HEK293 (cell line): ENCODE measurements around the gene RHOF.

Source experiments
- ATF2 ChIP-seq: fragments of 450-650 bp; formaldehyde crosslinking; IDR thresholded peaks from 2 replicates; pipeline ENCODE4 v1.5.1; 2016; ENCODE audit warnings: missing biosample characterization, missing genetic modification characterization, low read depth
- BCL11A ChIP-seq: fragments of 450-650 bp; formaldehyde crosslinking; IDR thresholded peaks from 2 replicates; pipeline ENCODE4 v1.5.1; 2016; ENCODE audit warnings: low read depth, missing biosample characterization, missing genetic modification characterization
- EGR2 ChIP-seq: fragments of 450-650 bp; formaldehyde crosslinking; IDR thresholded peaks from 2 replicates; pipeline ENCODE4 v1.5.1; 2016; ENCODE audit warnings: low read depth, missing biosample characterization, missing genetic modification characterization
- HIC1 ChIP-seq: fragments of 450-650 bp; formaldehyde crosslinking; IDR thresholded peaks from 2 replicates; pipeline ENCODE4 v1.5.1; 2016; ENCODE audit warnings: missing biosample characterization, missing genetic modification characterization
- IKZF3 ChIP-seq: fragments of 450-650 bp; IDR thresholded peaks from 2 replicates; pipeline ENCODE4 v1.5.0; 2018; ENCODE audit warnings: missing biosample characterization, mild to moderate bottlenecking, missing genetic modification characterization, moderate library complexity
- KLF1 ChIP-seq: fragments of 450-650 bp; formaldehyde crosslinking; IDR thresholded peaks from 2 replicates; pipeline ENCODE4 v1.5.1; 2016; ENCODE audit warnings: missing biosample characterization, missing genetic modification characterization
- KLF9 ChIP-seq: fragments of 450-650 bp; formaldehyde crosslinking; IDR thresholded peaks from 2 replicates; pipeline ENCODE4 v1.5.1; 2016; ENCODE audit warnings: missing biosample characterization, missing genetic modification characterization, low read depth
- MEIS1 ChIP-seq: sonication (generic); formaldehyde crosslinking; IDR thresholded peaks from 2 replicates; pipeline ENCODE4 v1.8.1; 2022; ENCODE audit warnings: missing genetic modification reagents, mild to moderate bottlenecking, borderline replicate concordance
- PRDM1 ChIP-seq: fragments of 450-650 bp; formaldehyde crosslinking; IDR thresholded peaks from 2 replicates; pipeline ENCODE4; 2016; ENCODE audit warnings: missing biosample characterization, missing genetic modification characterization
- PRDM10 ChIP-seq: fragments of 450-650 bp; formaldehyde crosslinking; IDR thresholded peaks from 2 replicates; pipeline ENCODE4 v1.5.1; 2016; ENCODE audit warnings: missing biosample characterization, missing genetic modification characterization
- SP2 ChIP-seq: fragments of 450-650 bp; formaldehyde crosslinking; IDR thresholded peaks from 2 replicates; pipeline ENCODE4 v1.5.1; 2016; ENCODE audit warnings: missing biosample characterization, missing genetic modification characterization
- ZFP69B ChIP-seq: fragments of 450-650 bp; formaldehyde crosslinking; IDR thresholded peaks from 2 replicates; pipeline ENCODE4 v1.5.1; 2016; ENCODE audit warnings: missing biosample characterization, missing genetic modification characterization
- ZIC2 ChIP-seq: fragments of 450-650 bp; formaldehyde crosslinking; IDR thresholded peaks from 2 replicates; pipeline ENCODE4 v1.5.1; 2016; ENCODE audit warnings: missing biosample characterization, missing genetic modification characterization
- ZNF10 ChIP-seq: fragments of 450-650 bp; formaldehyde crosslinking; IDR thresholded peaks from 2 replicates; pipeline ENCODE4 v1.5.1; 2017; ENCODE audit warnings: missing biosample characterization, missing genetic modification characterization
- ZNF157 ChIP-seq: fragments of 450-650 bp; formaldehyde crosslinking; IDR thresholded peaks from 2 replicates; pipeline ENCODE4 v1.5.1; 2016; ENCODE audit warnings: missing biosample characterization, missing genetic modification characterization
- ZNF18 ChIP-seq: fragments of 450-650 bp; formaldehyde crosslinking; IDR thresholded peaks from 2 replicates; pipeline ENCODE4 v1.5.1; 2016; ENCODE audit warnings: missing biosample characterization, missing genetic modification characterization
- ZNF24 ChIP-seq: fragments of 450-650 bp; formaldehyde crosslinking; IDR thresholded peaks from 2 replicates; pipeline ENCODE4 v1.5.1; 2016; ENCODE audit warnings: missing biosample characterization, missing genetic modification characterization
- ZNF362 ChIP-seq: fragments of 450-650 bp; formaldehyde crosslinking; IDR thresholded peaks from 2 replicates; pipeline ENCODE4 v1.5.1; 2016; ENCODE audit warnings: missing biosample characterization, missing genetic modification characterization
- ZNF394 ChIP-seq: fragments of 450-650 bp; formaldehyde crosslinking; IDR thresholded peaks from 2 replicates; pipeline ENCODE4 v1.5.1; 2016; ENCODE audit warnings: missing biosample characterization, missing genetic modification characterization, mild to moderate bottlenecking, moderate library complexity, borderline replicate concordance
- ZNF529 ChIP-seq: fragments of 450-650 bp; formaldehyde crosslinking; IDR thresholded peaks from 2 replicates; pipeline ENCODE4 v1.5.1; 2017; ENCODE audit warnings: missing genetic modification characterization, missing biosample characterization; ENCODE audit not compliant: insufficient replicate concordance
- ZNF596 ChIP-seq: fragments of 450-650 bp; IDR thresholded peaks from 2 replicates; pipeline ENCODE4 v1.5.0; 2018; ENCODE audit warnings: missing biosample characterization, mild to moderate bottlenecking, missing genetic modification characterization, moderate library complexity
- ZNF600 ChIP-seq: fragments of 450-650 bp; formaldehyde crosslinking; IDR thresholded peaks from 2 replicates; pipeline ENCODE4 v1.5.1; 2016; ENCODE audit warnings: missing biosample characterization, missing genetic modification characterization
- ZNF629 ChIP-seq: fragments of 450-650 bp; formaldehyde crosslinking; IDR thresholded peaks from 2 replicates; pipeline ENCODE4 v1.5.1; 2017; ENCODE audit warnings: missing biosample characterization, missing genetic modification characterization
- ZNF639 ChIP-seq: fragments of 450-650 bp; formaldehyde crosslinking; IDR thresholded peaks from 2 replicates; pipeline ENCODE4 v1.5.1; 2016; ENCODE audit warnings: missing biosample characterization, missing genetic modification characterization
- ZNF645 ChIP-seq: fragments of 450-650 bp; formaldehyde crosslinking; IDR thresholded peaks from 2 replicates; pipeline ENCODE4; 2016; ENCODE audit warnings: missing biosample characterization, missing genetic modification characterization
- ZNF792 ChIP-seq: fragments of 450-650 bp; formaldehyde crosslinking; IDR thresholded peaks from 2 replicates; pipeline ENCODE4 v1.5.1; 2016; ENCODE audit warnings: missing biosample characterization, missing genetic modification characterization

RHOF gene

GRCh38 chr12:121748571-121749265 is 44.8 kb downstream of the RHOF start (continued):
- TF ChIP-seq ZNF629 (tag by site-specific recombination) (peak; percentile 99), ZNF600 (tag by site-specific recombination) (peak; percentile 98), ZNF10 (no peak), ZFP69B (tag by site-specific recombination) (peak; percentile 96), ZNF792 (tag by site-specific recombination) (peak; percentile 45; the same call in 1 of the 2 replicates), ZNF18 (tag by site-specific recombination) (0 out of 2 replicates have a peak, but pooled peaks have one; percentile 18), IKZF3 (peak; percentile 89), EGR2 (tag by site-specific recombination) (no peak), HIC1 (tag by site-specific recombination) (peak; percentile 88), PRDM1 (tag by site-specific recombination) (peak; percentile 88), SP2 (tag by site-specific recombination) (peak; percentile 46), ZNF639 (peak; percentile 96), ZNF24 (tag by site-specific recombination) (peak; percentile 95), ZNF596 (peak; percentile 46; the same call in 1 of the 2 replicates), ZNF645 (tag by site-specific recombination) (no peak), KLF1 (tag by site-specific recombination) (peak; percentile 69; the same call in 1 of the 2 replicates), ZNF157 (tag by site-specific recombination) (no peak), BCL11A (peak; percentile 84; the same call in 1 of the 2 replicates), MEIS1 (CRISPR knock-in tag) (no peak), KLF9 (tag by site-specific recombination) (no peak), ZNF394 (peak; percentile 70; the same call in 1 of the 2 replicates), ZNF529 (tag by site-specific recombination) (no peak), ATF2 (peak; percentile 96), PRDM10 (peak; percentile 56; the same call in 1 of the 2 replicates), ZNF362 (no peak), ZIC2 (peak; percentile 99)
